ENCODE data around the gene C10orf71. TPM values are rescaled to one million over a fixed set of nuclear protein-coding genes. Genes with fewer than 3 reads are reported as not detected.

The C10orf71 gene
- total RNA-seq, 1 experiment from 2014 or later: not detected

- Histone ChIP-seq H3K4me3 (ENCODE audit: low read depth, low read length) (no peak overlapping the region), H3K9me3 (no peaks in the 10 kb centered on the region), H3K4me1 (no peaks in the 10 kb centered on the region), H3K27me3 (replicated peaks; ENCODE audit: control insufficient read depth, insufficient read depth, low read length) (no peaks in the 10 kb centered on the region; the same call in 1 of the 2 replicates), H3K36me3 (ENCODE audit: control insufficient read depth, insufficient read depth, low read length) (no peaks in the 10 kb centered on the region)
- no peak for TF ChIP-seq CTCF (IDR thresholded peaks at IDR 0.05; ENCODE audit: insufficient read depth in 1 of 2, low read depth in 1 of 2, low read length in 1 of 2, severe bottlenecking in 1 of 2, unreplicated experiment in 1 of 2)
- Mint-ChIP-seq H3K27me3 (ENCODE audit: insufficient read depth, unreplicated experiment) (peaks cover 20% of the 10 kb centered on the region), H3K9me3 (ENCODE audit: unreplicated experiment) (no peaks in the 10 kb centered on the region), H3K4me3 (ENCODE audit: unreplicated experiment) (no peak overlapping the region), H3K27ac (ENCODE audit: unreplicated experiment) (no peak overlapping the region), H3K36me3 (ENCODE audit: insufficient read depth, unreplicated experiment) (no peaks in the 10 kb centered on the region), H3K4me1 (ENCODE audit: low read depth, unreplicated experiment) (no peaks in the 10 kb centered on the region)
- ChIA-PET POLR2A (no interaction called here), CTCF (no interaction called here)
- intact Hi-C loops (cut with micrococcal nuclease; ENCODE audit: unreplicated experiment): no loop called here
- no peak for DNase-seq
- no TSS peak for BruUV-seq (replicated peaks)
Measured at GRCh38 chr10:49348593-49348992, 49.6 kb downstream of the C10orf71 start.

GRCh38 chr10:49349390-49349789 is 50.4 kb downstream of the C10orf71 start:
- Mint-ChIP-seq H3K9me3 (ENCODE audit: unreplicated experiment) (no peaks in the 10 kb centered on the region), H3K36me3 (ENCODE audit: insufficient read depth, unreplicated experiment) (no peaks in the 10 kb centered on the region), H3K4me3 (ENCODE audit: unreplicated experiment) (no peak overlapping the region), H3K27ac (ENCODE audit: unreplicated experiment) (no peak overlapping the region), H3K4me1 (ENCODE audit: low read depth, unreplicated experiment) (no peaks in the 10 kb centered on the region), H3K27me3 (ENCODE audit: insufficient read depth, unreplicated experiment) (peaks cover 14% of the 10 kb centered on the region)
- no peaks in the 10 kb centered on the region for H3K36me3 ChIP-seq (ENCODE audit: control insufficient read depth, insufficient read depth, low read length)
- TF ChIP-seq CTCF (IDR thresholded peaks at IDR 0.05; ENCODE audit: insufficient read depth in 1 of 2, low read depth in 1 of 2, low read length in 1 of 2, severe bottlenecking in 1 of 2, unreplicated experiment in 1 of 2): no peak
- no TSS peak for BruUV-seq (replicated peaks)
- intact Hi-C loops (cut with micrococcal nuclease; ENCODE audit: unreplicated experiment): no loop called here
- H3K9me3 ChIP-seq: no peaks in the 10 kb centered on the region
- no peaks in the 10 kb centered on the region for H3K4me1 ChIP-seq
- no peak overlapping the region for H3K4me3 ChIP-seq (ENCODE audit: low read depth, low read length)
- no peak for DNase-seq
- CTCF ChIA-PET: no interaction called here
- no peaks in the 10 kb centered on the region; the same call in 1 of the 2 replicates for H3K27me3 ChIP-seq (replicated peaks; ENCODE audit: control insufficient read depth, insufficient read depth, low read length)
- POLR2A ChIA-PET: no interaction called here

- no peak overlapping the region for H3K27ac Mint-ChIP-seq (ENCODE audit: unreplicated experiment)
- H3K27me3 Mint-ChIP-seq (ENCODE audit: insufficient read depth, unreplicated experiment): peaks cover 15% of the 10 kb centered on the region
- H3K4me1 Mint-ChIP-seq (ENCODE audit: low read depth, unreplicated experiment): no peaks in the 10 kb centered on the region
- H3K4me3 Mint-ChIP-seq (ENCODE audit: unreplicated experiment): no peak overlapping the region
- ChIA-PET POLR2A (no interaction called here), CTCF (no interaction called here)
- BruUV-seq (replicated peaks): no TSS peak
- Histone ChIP-seq H3K4me1 (no peaks in the 10 kb centered on the region), H3K9me3 (no peaks in the 10 kb centered on the region), H3K27me3 (replicated peaks; ENCODE audit: control insufficient read depth, insufficient read depth, low read length) (no peaks in the 10 kb centered on the region; the same call in 1 of the 2 replicates), H3K36me3 (ENCODE audit: control insufficient read depth, insufficient read depth, low read length) (no peaks in the 10 kb centered on the region), H3K4me3 (ENCODE audit: low read depth, low read length) (no peak overlapping the region)
- no peak for TF ChIP-seq CTCF (IDR thresholded peaks at IDR 0.05; ENCODE audit: insufficient read depth in 1 of 2, low read depth in 1 of 2, low read length in 1 of 2, severe bottlenecking in 1 of 2, unreplicated experiment in 1 of 2)
- H3K36me3 Mint-ChIP-seq (ENCODE audit: insufficient read depth, unreplicated experiment): no peaks in the 10 kb centered on the region
- intact Hi-C loops (cut with micrococcal nuclease; ENCODE audit: unreplicated experiment): no loop called here
- DNase-seq: no peak
- no peaks in the 10 kb centered on the region for H3K9me3 Mint-ChIP-seq (ENCODE audit: unreplicated experiment)
Measured at GRCh38 chr10:49350138-49350537, 51.2 kb downstream of the C10orf71 start.

All from Caco-2 (cell line).